Transverse colon (tissue), 3 donors: ENCODE data around the gene PDE4D.

Source experiments
- EP300 ChIP-seq: sonication (generic); formaldehyde crosslinking; IDR thresholded peaks from one replicate; pipeline ENCODE4 v1.6.1; 2017; ENCODE audit warnings: antibody characterized with exemption, low read depth
- POLR2AphosphoS5 ChIP-seq, 3 donors: sonication (generic); formaldehyde crosslinking; IDR thresholded peaks; one replicate each; pipeline ENCODE4 v1.6.1; 2016; ENCODE audit warnings: antibody characterized with exemption in 3 of 3

GRCh38 chr5:58958701-58959100, 934.8 kb downstream of the PDE4D start:
- TF ChIP-seq POLR2AphosphoS5 (IDR thresholded peaks at IDR 0.05) = no peak
- no peak for TF ChIP-seq EP300
